Kidney (tissue), 14 donors: Measurements from ENCODE around the gene SMYD3. TPM values are rescaled to one million over a fixed set of nuclear protein-coding genes. Genes with fewer than 3 reads are reported as not detected.

Experiments used
- DNase-seq, 5 donors: peaks; one replicate each; pipeline ENCODE4 v3.0.0-alpha.2; 2013 to 2020
- FAIRE-seq: peaks from 2 replicates; lab custom pipeline; 2012; peaks lifted over from hg19 to GRCh38; lab: Jason Lieb, UNC
- H3K27ac ChIP-seq, 2 donors: one replicate each; pipeline ENCODE4 v1.7.0; 2013; ENCODE audit warnings: low read depth in 2 of 2, low read length in 2 of 2, inconsistent platforms in 1 of 2
- H3K27me3 ChIP-seq: one replicate; pipeline ENCODE4 v1.7.1; 2013; ENCODE audit warnings: low read length, inconsistent platforms; ENCODE audit not compliant: control insufficient read depth, insufficient read depth
- H3K36me3 ChIP-seq, 3 donors: one replicate each; pipeline versions ENCODE4 v1.7.0 to v1.7.1; 2013; ENCODE audit warnings: low read length in 3 of 3, control low read depth in 1 of 3, inconsistent platforms in 1 of 3; ENCODE audit not compliant: insufficient read depth in 3 of 3, control insufficient read depth in 2 of 3
- H3K4me1 ChIP-seq, 3 donors: one replicate each; pipeline versions ENCODE4 v1.7.0 to v1.7.1; 2013; ENCODE audit warnings: low read length in 3 of 3, inconsistent platforms in 1 of 3, low read depth in 1 of 3; ENCODE audit not compliant: control insufficient read depth in 2 of 3, insufficient read depth in 2 of 3
- H3K4me3 ChIP-seq, 3 donors: one replicate each; pipeline versions ENCODE4 v1.7.0 to v1.8.1; 2013; ENCODE audit warnings: low read length in 3 of 3, control low read depth in 1 of 3, inconsistent platforms in 1 of 3
- H3K9ac ChIP-seq, 3 donors: one replicate each; pipeline versions ENCODE4 v1.7.0 to v1.7.1; 2013; ENCODE audit warnings: low read length in 3 of 3, control low read depth in 1 of 3, inconsistent platforms in 1 of 3
- H3K9me3 ChIP-seq, 3 donors: one replicate each; pipeline versions ENCODE4 v1.7.0 to v1.7.1; 2013; ENCODE audit warnings: low read length in 3 of 3, control low read depth in 1 of 3, inconsistent platforms in 1 of 3; ENCODE audit not compliant: control insufficient read depth in 2 of 3, insufficient read depth in 1 of 3
- CTCF ChIP-seq: IDR thresholded peaks from 3 replicates; pipeline ENCODE4 v1.5.1; 2012; ENCODE audit warnings: mild to moderate bottlenecking, moderate library complexity, borderline replicate concordance; ENCODE audit not compliant: insufficient read depth; ENCODE audit errors: extremely low read depth
- intact Hi-C: fragments of 100-400 bp; cut with DNase I; formaldehyde crosslinking; loops from one replicate; pipeline ENCODE4 v1.11.1; 2022
- polyA plus RNA-seq: library from polyadenylated mRNA; stranded (reverse); fragments of 350-450 nt; fragmentation: Illumina TruSeq; extraction: RNeasy Lipid Tissue Mini Kit (QIAGEN cat#74804); gene quantifications from one replicate; pipeline ENCODE4 v1.2.3, GENCODE V29; 2014; ENCODE audit warnings: low read depth, low replicate concordance; ENCODE audit not compliant: insufficient read depth
- total RNA-seq: library from RNA; stranded (reverse); fragmentation: NEBNext Ultra II Directional; extraction: Animal tissue kit (Norgen Biotek cat#: 25700); gene quantifications from one replicate; pipeline ENCODE4 v1.2.1, GENCODE V29; 2021
- donor health status: control.
- donor health status: control.
- donor health status: control.
- donor health status: control.
- donor health status: control.
- donor health status: DM: yes; HTN: yes; CAD: no.
- donor health status: Normal renal cell carcinoma (clear cell type).

The SMYD3 gene
- total and polyA plus RNA-seq, 2 donors from 2014 or later = 23.3 to 23.9 TPM

- Histone ChIP-seq H3K9ac (no peak overlapping the region), H3K27ac (no peak overlapping the region), H3K4me1 (no peaks in the 10 kb centered on the region), H3K27me3 (no peaks in the 10 kb centered on the region), H3K4me3 (no peak overlapping the region), H3K9me3 (no peaks in the 10 kb centered on the region), H3K36me3 (no peaks in the 10 kb centered on the region)
- no peak for FAIRE-seq
- intact Hi-C loops = no loop called here
- no peak for TF ChIP-seq CTCF
- no peak for DNase-seq
These were observed 189.6 kb downstream of the SMYD3 start for GRCh38 chr1:246317332-246318035.

DNA sequence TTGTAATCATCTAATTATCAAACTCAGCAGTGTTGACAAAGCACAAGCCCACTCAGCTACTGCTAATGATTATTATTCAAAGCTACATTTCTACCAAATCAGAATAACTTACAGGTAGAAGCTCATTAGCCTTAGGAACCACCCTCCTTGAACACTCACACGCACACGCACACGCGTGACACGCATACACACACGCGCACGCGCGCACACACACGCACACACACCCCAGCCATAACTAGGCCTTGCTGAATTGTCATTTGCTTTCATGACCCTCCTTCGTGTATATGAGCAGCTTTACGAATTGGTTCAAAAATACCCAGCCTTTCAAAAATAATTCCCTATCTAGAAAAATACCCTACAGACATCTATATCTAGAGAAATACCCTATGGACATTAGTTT, 195.6 kb downstream of the SMYD3 start:
- no peak for TF ChIP-seq CTCF
- intact Hi-C loops = no loop called here
- Histone ChIP-seq H3K9me3 (no peaks in the 10 kb centered on the region), H3K27ac (no peak overlapping the region), H3K27me3 (no peaks in the 10 kb centered on the region), H3K9ac (no peak overlapping the region), H3K4me3 (no peak overlapping the region), H3K36me3 (no peaks in the 10 kb centered on the region), H3K4me1 (no peaks in the 10 kb centered on the region)
- FAIRE-seq = no peak
- no peak for DNase-seq

GRCh38 chr1:246309247-246309884, 197.7 kb downstream of the SMYD3 start:
- FAIRE-seq (no peak), DNase-seq (no peak)
- Histone ChIP-seq H3K27me3 (no peaks in the 10 kb centered on the region), H3K4me1 (no peaks in the 10 kb centered on the region), H3K4me3 (no peak overlapping the region), H3K9me3 (no peaks in the 10 kb centered on the region), H3K27ac (no peak overlapping the region), H3K9ac (no peak overlapping the region), H3K36me3 (no peaks in the 10 kb centered on the region)
- intact Hi-C loops = no loop called here
- no peak for TF ChIP-seq CTCF
